Epithelial cell of esophagus (primary cell): ENCODE results near the gene OR6J1.

ENCODE experiments used
- DNase-seq: peaks from one replicate; pipeline ENCODE4 v3.0.0; 2010; ENCODE audit warnings: low read depth
- H3K4me3 ChIP-seq: 2 replicates; pipeline ENCODE4 v1.5.1; 2011; ENCODE audit warnings: mild to moderate bottlenecking, low read length, control low read depth
- TF ChIP-seq, protein P1 (sequence below): IDR thresholded peaks from 2 replicates; pipeline ENCODE4 v1.5.1; 2011; ENCODE audit warnings: low read depth, mild to moderate bottlenecking, low read length, control low read depth, inconsistent platforms; ENCODE audit not compliant: insufficient read depth; ENCODE audit errors: missing control alignments

Gene OR6J1

DNA sequence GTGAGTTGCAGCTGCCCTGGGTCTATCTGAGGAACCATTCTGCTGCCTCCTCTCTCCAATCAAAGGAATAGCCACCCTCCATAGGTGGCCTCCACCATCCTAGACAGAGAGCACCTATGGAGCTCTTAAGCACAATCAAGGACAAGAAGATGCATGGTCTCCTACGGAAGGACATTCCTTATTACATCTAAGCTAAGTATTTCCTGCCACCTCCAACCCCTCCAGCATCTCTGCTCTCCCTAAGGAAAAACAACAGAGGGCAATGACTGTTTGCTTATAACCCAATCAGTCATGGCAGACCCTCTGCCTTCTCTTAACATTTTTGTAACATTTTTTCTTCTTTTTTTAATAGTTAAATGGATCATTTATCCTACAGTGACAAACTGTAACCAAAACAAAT lies 14.8 kb upstream of the OR6J1 start:
- no peak for DNase-seq
- TF ChIP-seq, protein P1, sequence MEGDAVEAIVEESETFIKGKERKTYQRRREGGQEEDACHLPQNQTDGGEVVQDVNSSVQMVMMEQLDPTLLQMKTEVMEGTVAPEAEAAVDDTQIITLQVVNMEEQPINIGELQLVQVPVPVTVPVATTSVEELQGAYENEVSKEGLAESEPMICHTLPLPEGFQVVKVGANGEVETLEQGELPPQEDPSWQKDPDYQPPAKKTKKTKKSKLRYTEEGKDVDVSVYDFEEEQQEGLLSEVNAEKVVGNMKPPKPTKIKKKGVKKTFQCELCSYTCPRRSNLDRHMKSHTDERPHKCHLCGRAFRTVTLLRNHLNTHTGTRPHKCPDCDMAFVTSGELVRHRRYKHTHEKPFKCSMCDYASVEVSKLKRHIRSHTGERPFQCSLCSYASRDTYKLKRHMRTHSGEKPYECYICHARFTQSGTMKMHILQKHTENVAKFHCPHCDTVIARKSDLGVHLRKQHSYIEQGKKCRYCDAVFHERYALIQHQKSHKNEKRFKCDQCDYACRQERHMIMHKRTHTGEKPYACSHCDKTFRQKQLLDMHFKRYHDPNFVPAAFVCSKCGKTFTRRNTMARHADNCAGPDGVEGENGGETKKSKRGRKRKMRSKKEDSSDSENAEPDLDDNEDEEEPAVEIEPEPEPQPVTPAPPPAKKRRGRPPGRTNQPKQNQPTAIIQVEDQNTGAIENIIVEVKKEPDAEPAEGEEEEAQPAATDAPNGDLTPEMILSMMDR, result no peak
- H3K4me3 ChIP-seq, result no peak overlapping the region

DNA sequence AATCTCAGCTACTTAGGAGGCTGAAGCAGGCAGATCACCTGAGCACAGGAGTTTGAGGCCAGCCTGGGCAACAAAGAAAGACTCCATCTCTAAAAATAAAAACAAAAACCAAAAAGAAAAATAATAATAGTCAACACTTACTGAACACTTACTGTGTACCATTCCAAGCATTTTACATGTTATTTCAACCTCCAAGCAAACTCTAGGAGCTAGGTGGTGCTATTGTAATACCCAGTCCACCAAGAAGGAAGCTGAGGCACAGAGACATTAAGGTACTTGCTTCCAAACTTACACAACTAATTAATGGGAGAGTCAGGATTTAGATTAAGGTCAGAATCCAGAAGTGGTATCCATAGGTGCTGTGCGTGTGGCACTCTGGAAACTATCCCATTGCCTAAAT lies 13.7 kb upstream of the OR6J1 start:
- peak; percentile 65 for DNase-seq
- no peak overlapping the region for H3K4me3 ChIP-seq
- TF ChIP-seq, protein P1, result peak; percentile 53

DNA sequence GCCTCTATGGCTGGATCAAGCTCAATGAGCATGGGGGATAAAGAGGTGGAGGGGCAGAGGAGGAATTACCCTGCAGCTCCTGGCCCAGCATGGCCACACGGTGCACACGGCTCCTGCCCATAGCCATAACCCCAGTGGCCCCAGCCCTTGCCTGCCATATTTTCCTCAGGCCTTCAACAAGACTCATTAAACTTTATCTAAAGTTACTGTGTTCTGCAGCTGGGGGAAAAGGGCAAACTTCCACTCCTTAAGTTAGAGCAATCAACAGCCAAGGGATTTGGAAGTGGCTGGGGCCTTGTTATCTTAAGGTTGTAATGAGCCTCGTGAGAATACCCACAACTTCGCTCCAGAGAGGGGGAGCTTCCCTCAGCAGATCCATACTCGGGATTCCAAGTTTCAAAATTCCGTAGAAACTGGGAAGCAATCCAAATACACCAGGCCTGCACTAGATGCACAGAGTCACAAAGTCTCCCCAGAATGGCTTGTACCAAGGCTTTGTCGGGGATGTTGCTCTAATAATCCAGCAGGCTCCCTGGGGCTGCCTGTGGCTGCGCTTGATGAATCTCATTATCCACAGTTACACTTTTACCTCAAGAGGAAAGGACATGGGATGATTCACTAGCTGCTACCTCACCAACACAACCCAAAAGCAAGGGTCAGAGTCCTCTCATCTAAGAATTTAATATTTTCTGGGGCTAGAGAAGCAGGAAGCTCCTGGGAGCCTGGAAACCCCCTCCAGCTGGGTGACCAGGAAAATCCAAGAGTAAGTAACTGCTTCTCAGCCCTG lies 13.0 kb upstream of the OR6J1 start:
- TF ChIP-seq, protein P1, result no peak
- DNase-seq, result no peak
- no peak overlapping the region for H3K4me3 ChIP-seq

DNA sequence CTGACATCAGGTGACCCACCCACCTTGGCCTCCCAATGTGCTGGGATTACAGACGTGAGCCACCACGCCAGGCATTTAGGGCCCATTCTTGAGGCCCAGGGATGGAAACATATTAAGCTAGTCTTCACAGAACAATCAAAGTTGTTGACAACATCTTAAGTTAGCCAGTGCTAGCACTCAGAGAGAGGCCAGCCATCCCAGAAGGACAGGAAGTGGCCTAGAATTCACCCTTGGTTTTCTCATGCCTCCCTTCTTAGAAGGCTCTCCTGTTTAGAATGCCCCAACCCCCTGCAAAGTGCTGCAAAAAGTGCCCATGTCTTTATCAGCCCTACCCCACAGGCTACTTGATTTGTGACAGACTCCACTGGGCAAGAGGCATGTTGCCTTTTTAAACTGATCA lies 12.1 kb upstream of the OR6J1 start:
- TF ChIP-seq, protein P1, result no peak
- H3K4me3 ChIP-seq, result no peak overlapping the region
- no peak for DNase-seq

DNA sequence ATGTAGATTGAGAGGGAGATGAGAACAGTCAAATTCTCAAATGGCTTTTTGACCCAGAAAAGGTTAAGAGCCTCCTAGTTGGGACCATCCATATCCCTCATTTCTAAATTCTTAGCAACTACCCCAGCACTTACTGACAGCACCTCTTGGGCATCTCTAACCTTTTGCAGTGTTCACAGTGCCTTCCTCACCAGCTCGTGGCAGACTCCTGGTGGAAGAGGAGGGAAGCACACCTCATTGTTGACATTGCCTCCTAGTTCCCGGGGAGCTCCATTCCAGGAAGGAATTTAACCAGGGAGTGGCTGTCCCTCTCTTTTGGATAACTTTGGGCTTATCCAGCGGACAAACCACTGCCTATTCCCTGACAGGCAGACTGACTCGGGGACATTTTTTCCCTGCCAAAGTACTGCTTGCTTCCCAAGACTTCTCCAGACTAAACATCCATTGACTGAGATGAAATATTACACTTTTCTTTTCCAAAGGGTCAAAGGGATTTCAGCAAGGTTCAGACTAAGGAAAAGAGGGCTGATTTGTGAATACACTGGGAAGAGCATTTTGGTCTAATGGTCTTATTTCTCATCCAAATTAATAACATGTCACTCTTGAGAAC lies 9.0 kb upstream of the OR6J1 start:
- DNase-seq, result peak; percentile 83
- no peak overlapping the region for H3K4me3 ChIP-seq
- TF ChIP-seq, protein P1, result peak; percentile 99

DNA sequence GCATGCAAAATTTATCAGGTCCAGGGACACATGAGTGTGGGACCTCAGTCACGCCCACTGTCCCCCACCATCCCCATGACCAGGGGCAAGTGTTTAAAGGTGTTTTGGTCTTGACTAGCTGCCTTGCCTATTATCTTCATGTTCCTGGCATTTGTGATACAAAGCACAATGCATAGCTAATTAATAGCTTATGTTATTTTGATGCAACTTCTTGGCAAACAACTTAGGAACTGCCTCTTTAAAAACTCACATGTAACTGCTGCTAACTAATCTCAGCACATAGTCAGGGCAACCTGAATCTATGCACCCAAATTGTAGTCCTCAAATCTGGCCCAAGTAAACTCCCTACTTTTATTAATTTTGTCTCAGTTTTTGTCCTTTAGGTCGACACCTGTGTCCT lies 7.4 kb upstream of the OR6J1 start:
- TF ChIP-seq, protein P1, result no peak
- H3K4me3 ChIP-seq, result no peak overlapping the region
- no peak for DNase-seq
